ENCODE measurements around the gene NID1. TPM values are rescaled to one million over a fixed set of nuclear protein-coding genes. Genes with fewer than 3 reads are reported as not detected.

NID1 gene
- total and polyA plus RNA-seq, 2 donors (not counting 3 experiments of a cell fraction or from before 2014, with no cell fraction given), result 87.0 to 109 TPM

DNA sequence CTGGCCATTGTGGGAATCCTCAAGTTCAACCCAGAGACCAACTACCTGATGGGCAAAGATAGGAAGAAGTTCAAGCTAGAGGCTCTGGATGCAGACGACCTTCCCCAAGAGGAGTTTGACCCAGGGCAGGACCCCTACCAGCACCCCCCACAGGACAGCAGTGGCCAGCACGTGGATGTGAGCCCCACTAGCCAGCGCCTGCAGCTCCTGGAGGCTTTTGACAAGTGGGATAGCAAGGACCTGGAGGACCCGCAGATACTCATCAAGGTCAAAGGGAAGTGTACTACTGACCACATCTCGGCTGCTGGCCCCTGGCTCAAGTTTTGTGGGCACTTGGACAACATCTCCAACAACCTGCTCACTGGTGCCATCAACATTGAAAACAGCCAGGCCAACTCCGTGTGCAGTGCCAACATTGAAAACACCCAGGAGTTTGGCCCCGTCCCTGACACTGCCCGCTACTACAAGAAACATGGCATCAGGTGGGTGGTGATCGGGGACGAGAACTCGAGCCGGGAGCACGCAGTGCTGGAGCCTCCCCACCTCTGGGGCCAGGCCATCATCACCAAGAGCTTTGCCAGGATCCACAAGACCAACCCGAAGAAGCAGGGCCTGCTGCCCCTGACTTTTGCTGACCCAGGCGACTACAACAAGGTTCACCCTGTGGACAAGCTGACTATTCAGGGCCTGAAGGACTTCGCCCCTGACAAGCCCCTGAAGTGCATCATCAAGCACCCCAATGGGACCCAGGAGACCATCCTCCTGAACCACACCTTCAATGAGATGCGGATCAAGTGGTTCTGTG is 46.8 kb upstream of the NID1 start:
- TF ChIP-seq MAX (IDR thresholded peaks at IDR 0.05; ENCODE audit: insufficient read depth, insufficient read length) (no peak), GATA2 (IDR thresholded peaks at IDR 0.05; ENCODE audit: insufficient read depth, insufficient read length, low read depth, low read length) (no peak), POLR2A (IDR thresholded peaks at IDR 0.05; ENCODE audit: low read depth, low read length) (no peak), MYC (IDR thresholded peaks at IDR 0.05; ENCODE audit: low read depth, low read length) (no peak), CTCF (IDR thresholded peaks at IDR 0.05; ENCODE audit: extremely low read depth in 1 of 2, insufficient read depth in 1 of 2, low read depth in 1 of 2, low read length in 2 of 2) (no peak), FOS (IDR thresholded peaks at IDR 0.05; ENCODE audit: borderline replicate concordance, insufficient read depth, low read length) (no peak), EZH2 (IDR thresholded peaks at IDR 0.05; ENCODE audit: borderline replicate concordance, low read depth, low read length, severe bottlenecking) (no peak), JUN (IDR thresholded peaks at IDR 0.05; ENCODE audit: borderline replicate concordance, insufficient read depth, insufficient read length, low read depth) (no peak), POLR2AphosphoS5 (IDR thresholded peaks at IDR 0.05; ENCODE audit: insufficient read depth, low read depth, low read length) (no peak)
- no TSS peak for BruUV-seq (replicated peaks)
- H3K27ac ChIP-seq (ENCODE audit: insufficient read depth, low read depth, low read length), result no peak overlapping the region
- H4K20me1 ChIP-seq (replicated peaks; ENCODE audit: control insufficient read depth, extremely low read depth, insufficient read depth, low read length), result no peaks in the 10 kb centered on the region
- no peak overlapping the region for H3K4me2 ChIP-seq (ENCODE audit: insufficient read depth, low read length)
- no peak overlapping the region for H2AFZ ChIP-seq (ENCODE audit: low read depth, low read length)
- intact Hi-C loops (cut with micrococcal nuclease), result no loop called here
- dilution Hi-C loops (cut with MboI; ENCODE audit: extremely low pct_ligation_motif_present, low sequenced_read_pairs), result no loop called here
- DNase-seq (ENCODE audit: low read depth, low spot score) (no peak), FAIRE-seq (no peak)
- H3K9ac ChIP-seq (replicated peaks; ENCODE audit: extremely low read depth, insufficient read depth, low read length), result no peak overlapping the region
- H3K79me2 ChIP-seq (ENCODE audit: control insufficient read depth, insufficient read depth, low read length), result no peaks in the 10 kb centered on the region
- no peaks in the 10 kb centered on the region for H3K36me3 ChIP-seq (ENCODE audit: control insufficient read depth in 2 of 2, extremely low read depth in 1 of 2, insufficient read depth in 2 of 2, low read length in 2 of 2)
- ChIA-PET POLR2A (interaction anchor here (0.6 kb wide), 1 partner anchor 173 kb away, joined by 3 read pairs; no protein-coding TSS in a partner anchor), CTCF (interaction anchor here (1.0 to 1.3 kb wide), 3 partner anchors 8 to 379 kb away, joined by 3 to 4 read pairs (median 3); no protein-coding TSS in a partner anchor)
- no peaks in the 10 kb centered on the region for H3K9me1 ChIP-seq (replicated peaks; ENCODE audit: control insufficient read depth, extremely low read depth, insufficient read depth, low read length)
- no peaks in the 10 kb centered on the region for H3K27me3 ChIP-seq (ENCODE audit: control insufficient read depth in 2 of 2, insufficient read depth in 2 of 2, low read length in 2 of 2)
- H3K9me3 ChIP-seq (replicated peaks; ENCODE audit: control insufficient read depth, insufficient read depth, low read length), result no peaks in the 10 kb centered on the region
- no peak overlapping the region for H3K4me3 ChIP-seq (replicated peaks in 1 of 3; ENCODE audit: insufficient read depth in 1 of 3, low read depth in 1 of 3, low read length in 3 of 3)
- H3K4me1 ChIP-seq (ENCODE audit: control insufficient read depth, extremely low read depth, insufficient read depth, low read length), result no peaks in the 10 kb centered on the region

All from endothelial cell of umbilical vein (primary cell).